ENCODE results near the gene FGFR2. TPM values are rescaled to one million over a fixed set of nuclear protein-coding genes. Genes with fewer than 3 reads are reported as not detected.

The FGFR2 gene
- polyA plus RNA-seq, 1 donor from 2014 or later: 14.8 TPM

GRCh38 chr10:121494296-121494695 lies 103.9 kb downstream of the FGFR2 start:
- Histone ChIP-seq H3K36me3 (ENCODE audit: insufficient read depth, low read length) (no peaks in the 10 kb centered on the region), H3F3A (ENCODE audit: insufficient read depth, low read length, poor library complexity, severe bottlenecking) (no peaks in the 10 kb centered on the region), H3K4me2 (ENCODE audit: low read length) (no peak overlapping the region), H3K9me3 (ENCODE audit: low read length) (no peaks in the 10 kb centered on the region), H3K79me2 (replicated peaks; ENCODE audit: insufficient read depth, low read length) (no peaks in the 10 kb centered on the region), H4K20me1 (ENCODE audit: insufficient read depth) (no peaks in the 10 kb centered on the region), H3K9me2 (ENCODE audit: insufficient read depth, low read length) (no peaks in the 10 kb centered on the region), H3K9ac (ENCODE audit: low read length) (no peak overlapping the region), H3K27me3 (ENCODE audit: insufficient read depth, low read depth, low read length) (no peaks in the 10 kb centered on the region), H2AFZ (ENCODE audit: low read depth, low read length) (no peak overlapping the region), H3K4me3 (ENCODE audit: low read length) (no peak overlapping the region), H3K27ac (ENCODE audit: low read length) (no peak overlapping the region)
- TF ChIP-seq SMC3 (conservative IDR thresholded peaks at IDR 0.05; ENCODE audit: poor library complexity): no peak
- no peak for TF ChIP-seq POLR2AphosphoS5 (IDR thresholded peaks at IDR 0.05)
- no peak for TF ChIP-seq TAF1 (IDR thresholded peaks at IDR 0.05; ENCODE audit: low read depth)
- TF ChIP-seq EZH2 (IDR thresholded peaks at IDR 0.05; ENCODE audit: borderline replicate concordance, insufficient read depth, low read length, poor library complexity, severe bottlenecking): no peak
- no peak for TF ChIP-seq EP300 (conservative IDR thresholded peaks at IDR 0.05; ENCODE audit: poor library complexity, severe bottlenecking)
- no peak for TF ChIP-seq CTCF (IDR thresholded peaks at IDR 0.05; ENCODE audit: poor library complexity, severe bottlenecking)

GRCh38 chr10:121493521-121493920 lies 104.7 kb downstream of the FGFR2 start:
- H3K4me3 ChIP-seq (ENCODE audit: low read length): no peak overlapping the region
- H4K20me1 ChIP-seq (ENCODE audit: insufficient read depth): no peaks in the 10 kb centered on the region
- no peaks in the 10 kb centered on the region for H3K9me3 ChIP-seq (ENCODE audit: low read length)
- no peak overlapping the region for H3K9ac ChIP-seq (ENCODE audit: low read length)
- H3K9me2 ChIP-seq (ENCODE audit: insufficient read depth, low read length): no peaks in the 10 kb centered on the region
- no peak overlapping the region for H3K4me2 ChIP-seq (ENCODE audit: low read length)
- H3K27me3 ChIP-seq (ENCODE audit: insufficient read depth, low read depth, low read length): no peaks in the 10 kb centered on the region
- no peaks in the 10 kb centered on the region for H3K79me2 ChIP-seq (replicated peaks; ENCODE audit: insufficient read depth, low read length)
- H2AFZ ChIP-seq (ENCODE audit: low read depth, low read length): no peak overlapping the region
- no peaks in the 10 kb centered on the region for H3F3A ChIP-seq (ENCODE audit: insufficient read depth, low read length, poor library complexity, severe bottlenecking)
- H3K36me3 ChIP-seq (ENCODE audit: insufficient read depth, low read length): no peaks in the 10 kb centered on the region
- no peak overlapping the region for H3K27ac ChIP-seq (ENCODE audit: low read length)
- TF ChIP-seq POLR2AphosphoS5 (IDR thresholded peaks at IDR 0.05) (no peak), MXI1 (conservative IDR thresholded peaks at IDR 0.05; ENCODE audit: poor library complexity, severe bottlenecking) (no peak), CTCF (IDR thresholded peaks at IDR 0.05; ENCODE audit: poor library complexity, severe bottlenecking) (no peak)

- no peak for TF ChIP-seq POLR2AphosphoS5 (IDR thresholded peaks at IDR 0.05)
- TF ChIP-seq CTCF (IDR thresholded peaks at IDR 0.05; ENCODE audit: poor library complexity, severe bottlenecking): no peak
- TF ChIP-seq SMC3 (conservative IDR thresholded peaks at IDR 0.05; ENCODE audit: poor library complexity): no peak
- TF ChIP-seq EP300 (conservative IDR thresholded peaks at IDR 0.05; ENCODE audit: poor library complexity, severe bottlenecking): no peak
- TF ChIP-seq REST (IDR thresholded peaks at IDR 0.05; ENCODE audit: borderline replicate concordance): no peak
- no peak for TF ChIP-seq MXI1 (conservative IDR thresholded peaks at IDR 0.05; ENCODE audit: poor library complexity, severe bottlenecking)
- TF ChIP-seq TAF1 (IDR thresholded peaks at IDR 0.05; ENCODE audit: low read depth): no peak
- TF ChIP-seq EZH2 (IDR thresholded peaks at IDR 0.05; ENCODE audit: borderline replicate concordance, insufficient read depth, low read length, poor library complexity, severe bottlenecking): no peak
- no peak for TF ChIP-seq RAD21 (conservative IDR thresholded peaks at IDR 0.05)
- peaks cover 6% of the 10 kb centered on the region for H3K36me3 ChIP-seq (ENCODE audit: insufficient read depth, low read length)
- H3K4me2 ChIP-seq (ENCODE audit: low read length): no peak overlapping the region
These were observed 107.2 kb downstream of the FGFR2 start for GRCh38 chr10:121490871-121491519.

More at GRCh38 chr10:121490871-121491519, 107.2 kb downstream of the FGFR2 start:
- H2AFZ ChIP-seq (ENCODE audit: low read depth, low read length): no peak overlapping the region
- H3K27ac ChIP-seq (ENCODE audit: low read length): no peak overlapping the region
- no peaks in the 10 kb centered on the region for H3F3A ChIP-seq (ENCODE audit: insufficient read depth, low read length, poor library complexity, severe bottlenecking)
- no peaks in the 10 kb centered on the region for H4K20me1 ChIP-seq (ENCODE audit: insufficient read depth)
- H3K4me3 ChIP-seq (ENCODE audit: low read length): no peak overlapping the region
- H3K9me3 ChIP-seq (ENCODE audit: low read length): no peaks in the 10 kb centered on the region
- no peaks in the 10 kb centered on the region for H3K27me3 ChIP-seq (ENCODE audit: insufficient read depth, low read depth, low read length)
- H3K9me2 ChIP-seq (ENCODE audit: insufficient read depth, low read length): no peaks in the 10 kb centered on the region
- H3K9ac ChIP-seq (ENCODE audit: low read length): no peak overlapping the region
- H3K79me2 ChIP-seq (replicated peaks; ENCODE audit: insufficient read depth, low read length): no peaks in the 10 kb centered on the region
